Measurements from ENCODE around the gene CFAP141. TPM values are rescaled to one million over a fixed set of nuclear protein-coding genes. Genes with fewer than 3 reads are reported as not detected.
"Not testable (repeated sequence)": the region's sequence is repeated elsewhere in the genome, so short reads cannot be mapped to it uniquely, and the experiment has no call there.

Gene CFAP141
- total RNA-seq (not detected), polyA plus RNA-seq (not detected)
- long read RNA-seq, donor 1 = 0 reads
- long read RNA-seq, donor 2 = 0 reads
- long read RNA-seq, donor 3 = 0 reads
- long read RNA-seq, donor 4 = 0 reads
- long read RNA-seq, donor 5 = 0 reads
- long read RNA-seq, donor 6 = 0 reads
- long read RNA-seq, donor 7 = 0 reads
- long read RNA-seq, donor 8 = 0 reads
- long read RNA-seq, donor 9 = 0 reads
- long read RNA-seq, donor 10 = 0 reads

DNA sequence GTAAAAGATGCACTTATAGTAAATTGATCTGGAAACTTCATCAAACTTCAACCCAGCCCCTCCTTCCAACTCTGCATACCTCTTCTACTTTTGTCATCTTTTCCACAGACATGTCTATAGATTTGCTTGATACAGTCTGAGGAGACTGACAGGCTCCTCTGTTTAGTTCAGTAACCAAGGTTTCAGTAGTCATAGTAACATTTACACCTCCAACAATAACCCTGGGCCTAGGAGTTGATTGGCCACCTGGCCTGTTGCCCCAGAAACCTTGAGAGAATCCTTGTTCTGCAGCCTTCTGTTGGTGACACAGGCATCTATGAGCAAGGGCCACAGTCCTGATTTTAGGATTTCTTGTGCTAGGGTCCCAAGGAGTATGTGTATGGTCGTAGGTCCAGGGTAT, at the start of gene CFAP141:
TSS of gene CFAP141 (minus strand) at position 138 of the 400 bp plus-strand sequence. CDS start at position 112, 26 bp downstream.
- WGBS = 97% methylated on average over 1 of the region's 1 CpG
- H3K27ac ChIP-seq (ENCODE audit: low read depth in 1 of 2, low read length in 1 of 2) = no peak within 1 kb of the TSS
- DNase-seq (ENCODE audit: low read depth in 6 of 9, low spot score in 9 of 9) = no peak

DNA sequence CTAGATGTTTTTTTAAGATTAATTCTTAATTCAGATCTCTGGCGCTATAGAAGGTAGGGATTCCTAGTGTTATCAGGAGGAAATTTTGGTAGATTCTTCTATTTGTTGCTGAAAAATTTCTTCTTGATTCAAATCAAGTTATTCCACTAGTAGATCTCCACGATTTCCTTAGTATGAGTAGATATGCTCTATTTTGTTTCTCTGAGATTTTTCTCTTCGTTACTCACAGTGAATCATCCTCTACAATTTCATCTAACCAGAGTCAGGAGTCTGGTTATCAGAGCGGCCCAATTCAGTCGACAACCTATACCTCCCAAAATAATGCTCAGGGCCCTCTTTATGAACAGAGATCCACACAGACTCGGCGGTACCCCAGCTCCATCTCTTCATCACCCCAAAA, 47.5 kb upstream of the CFAP141 start:
- Histone ChIP-seq H3K27me3 (ENCODE audit: control insufficient read depth in 2 of 2, insufficient read depth in 1 of 2, low read length in 1 of 2) (no peaks in the 10 kb centered on the region), H3K4me1 (ENCODE audit: control insufficient read depth in 2 of 2, insufficient read depth in 2 of 2, low read length in 2 of 2) (no peaks in the 10 kb centered on the region), H3K4me3 (ENCODE audit: low read length in 2 of 2) (no peak overlapping the region), H3K9me3 (ENCODE audit: control insufficient read depth in 2 of 2, insufficient read depth in 1 of 2, low read length in 1 of 2) (no peaks in the 10 kb centered on the region), H3K36me3 (ENCODE audit: control insufficient read depth in 2 of 2, insufficient read depth in 2 of 2, low read length in 1 of 2) (peaks cover 92 to 96% of the 10 kb centered on the region in 2 donors), H3K27ac (ENCODE audit: low read depth in 1 of 2, low read length in 1 of 2) (no peak overlapping the region)
- WGBS = 98% methylated on average over 7 of the region's 7 CpGs
- DNase-seq (ENCODE audit: low read depth in 6 of 9, low spot score in 9 of 9) = no peak

More for the DNA sequence above, at the start of gene CFAP141:
- H3K9me3 ChIP-seq (ENCODE audit: control insufficient read depth in 2 of 2, insufficient read depth in 1 of 2, low read length in 1 of 2) = no peaks in the 10 kb centered on the region
- no peak within 1 kb of the TSS for H3K4me3 ChIP-seq (ENCODE audit: low read length in 2 of 2)
- H3K27me3 ChIP-seq (ENCODE audit: control insufficient read depth in 2 of 2, insufficient read depth in 1 of 2, low read length in 1 of 2) = no peaks in the 10 kb centered on the region
- H3K4me1 ChIP-seq (ENCODE audit: control insufficient read depth in 2 of 2, insufficient read depth in 2 of 2, low read length in 2 of 2) = no peaks in the 10 kb centered on the region
- H3K36me3 ChIP-seq (ENCODE audit: control insufficient read depth in 2 of 2, insufficient read depth in 2 of 2, low read length in 1 of 2) = peaks cover 38 to 49% of the 10 kb centered on the region in 2 donors

DNA sequence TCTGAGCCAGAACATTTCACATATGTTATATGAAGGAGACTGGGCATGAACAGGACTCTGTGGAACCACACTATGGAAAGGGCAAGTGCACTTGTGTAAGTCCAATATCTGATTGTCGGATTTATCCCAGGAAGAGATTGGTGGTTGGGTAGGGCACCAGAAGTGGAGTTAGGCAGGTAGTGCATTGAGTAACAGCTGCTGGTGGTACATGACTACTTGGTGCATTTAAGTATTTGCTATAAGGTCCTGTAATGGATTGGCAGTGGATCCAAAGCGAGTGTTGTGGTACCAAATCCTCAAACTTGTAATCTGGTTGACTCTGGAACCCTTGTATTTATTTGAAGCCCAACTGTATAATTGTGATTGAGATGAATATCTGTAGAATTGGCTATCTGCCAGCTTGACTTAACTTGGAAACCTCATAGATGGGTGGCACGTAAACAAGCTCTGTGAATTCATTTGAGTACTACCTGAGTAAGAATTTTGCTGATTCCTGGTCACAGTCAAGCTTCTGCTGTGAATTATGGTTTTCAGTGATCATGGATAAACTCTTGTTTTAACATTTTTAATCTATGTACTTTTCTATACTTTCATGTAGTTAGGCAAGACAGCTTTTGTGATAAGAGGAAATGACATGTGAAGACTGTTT, 35.7 kb upstream of the CFAP141 start:
- H3K9me3 ChIP-seq (ENCODE audit: control insufficient read depth in 2 of 2, insufficient read depth in 1 of 2, low read length in 1 of 2) = no peaks in the 10 kb centered on the region
- DNase-seq (ENCODE audit: low read depth in 6 of 9, low spot score in 9 of 9) = no peak
- H3K4me3 ChIP-seq (ENCODE audit: low read length in 2 of 2) = no peak overlapping the region
- WGBS = 96% methylated on average over 3 of the region's 3 CpGs
- no peak overlapping the region for H3K27ac ChIP-seq (ENCODE audit: low read depth in 1 of 2, low read length in 1 of 2)
- H3K36me3 ChIP-seq (ENCODE audit: control insufficient read depth in 2 of 2, insufficient read depth in 2 of 2, low read length in 1 of 2) = peaks cover 48 to 94% of the 10 kb centered on the region in 2 donors
- no peaks in the 10 kb centered on the region for H3K4me1 ChIP-seq (ENCODE audit: control insufficient read depth in 2 of 2, insufficient read depth in 2 of 2, low read length in 2 of 2)
- H3K27me3 ChIP-seq (ENCODE audit: control insufficient read depth in 2 of 2, insufficient read depth in 1 of 2, low read length in 1 of 2) = no peaks in the 10 kb centered on the region

DNA sequence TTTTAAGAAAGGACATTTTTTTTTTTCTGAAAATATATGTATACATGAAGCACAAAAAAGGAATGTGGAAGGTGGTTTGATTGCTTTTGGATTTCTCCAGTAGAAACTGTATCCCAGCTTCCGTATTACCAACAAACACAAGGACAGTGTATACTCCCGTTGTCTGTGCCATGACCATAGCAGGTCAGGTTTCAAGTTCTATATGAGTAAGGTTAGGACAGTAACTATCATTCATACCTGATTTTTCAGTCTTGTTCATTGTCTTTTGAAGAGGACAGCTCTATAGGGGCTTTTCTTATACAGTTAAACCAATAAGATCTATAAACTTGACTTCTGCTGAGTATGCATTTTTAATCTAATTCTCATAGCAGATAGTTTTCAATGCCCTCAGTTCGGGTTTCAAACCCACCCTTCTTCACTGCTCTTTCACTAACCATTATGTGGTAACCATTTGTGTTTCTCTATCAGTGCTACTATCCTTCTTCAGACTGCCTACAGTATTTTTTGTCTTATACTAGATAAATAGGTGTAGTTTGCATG, 34.2 kb upstream of the CFAP141 start:
- Histone ChIP-seq H3K27me3 (ENCODE audit: control insufficient read depth in 2 of 2, insufficient read depth in 1 of 2, low read length in 1 of 2) (no peaks in the 10 kb centered on the region), H3K27ac (ENCODE audit: low read depth in 1 of 2, low read length in 1 of 2) (no peak overlapping the region), H3K4me1 (ENCODE audit: control insufficient read depth in 2 of 2, insufficient read depth in 2 of 2, low read length in 2 of 2) (no peaks in the 10 kb centered on the region), H3K4me3 (ENCODE audit: low read length in 2 of 2) (no peak overlapping the region), H3K36me3 (ENCODE audit: control insufficient read depth in 2 of 2, insufficient read depth in 2 of 2, low read length in 1 of 2) (peaks cover 46 to 94% of the 10 kb centered on the region in 2 donors), H3K9me3 (ENCODE audit: control insufficient read depth in 2 of 2, insufficient read depth in 1 of 2, low read length in 1 of 2) (no peaks in the 10 kb centered on the region)
- DNase-seq (ENCODE audit: low read depth in 6 of 9, low spot score in 9 of 9) = no peak
- 91% methylated on average over 3 of the region's 3 CpGs for WGBS

DNA sequence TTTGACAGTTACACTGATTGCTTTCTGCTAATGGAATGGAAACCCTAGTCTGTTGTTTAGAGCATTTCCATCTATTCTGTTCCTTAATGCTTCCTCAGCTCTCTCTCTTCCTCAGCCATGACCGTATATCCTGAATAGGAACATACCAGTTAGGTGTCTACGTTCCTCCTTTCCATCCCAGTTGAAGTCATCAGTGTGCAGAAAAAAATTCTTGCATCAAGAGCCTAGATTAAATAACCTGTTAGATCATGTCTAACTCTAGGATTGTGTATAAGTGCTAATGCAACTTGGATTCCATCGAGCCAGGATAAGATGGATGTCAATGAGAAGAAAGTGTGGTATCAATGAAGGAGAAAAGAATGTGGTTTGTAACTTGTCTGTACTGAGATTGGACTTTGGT, 33.4 kb upstream of the CFAP141 start:
- no peak overlapping the region for H3K4me3 ChIP-seq (ENCODE audit: low read length in 2 of 2)
- no peaks in the 10 kb centered on the region for H3K4me1 ChIP-seq (ENCODE audit: control insufficient read depth in 2 of 2, insufficient read depth in 2 of 2, low read length in 2 of 2)
- H3K36me3 ChIP-seq (ENCODE audit: control insufficient read depth in 2 of 2, insufficient read depth in 2 of 2, low read length in 1 of 2) = peaks cover 46 to 94% of the 10 kb centered on the region in 2 donors
- no peak for DNase-seq (ENCODE audit: low read depth in 6 of 9, low spot score in 9 of 9)
- no peak overlapping the region for H3K27ac ChIP-seq (ENCODE audit: low read depth in 1 of 2, low read length in 1 of 2)
- H3K27me3 ChIP-seq (ENCODE audit: control insufficient read depth in 2 of 2, insufficient read depth in 1 of 2, low read length in 1 of 2) = no peaks in the 10 kb centered on the region
- H3K9me3 ChIP-seq (ENCODE audit: control insufficient read depth in 2 of 2, insufficient read depth in 1 of 2, low read length in 1 of 2) = no peaks in the 10 kb centered on the region
- WGBS = 93% methylated on average over 3 of the region's 3 CpGs

DNA sequence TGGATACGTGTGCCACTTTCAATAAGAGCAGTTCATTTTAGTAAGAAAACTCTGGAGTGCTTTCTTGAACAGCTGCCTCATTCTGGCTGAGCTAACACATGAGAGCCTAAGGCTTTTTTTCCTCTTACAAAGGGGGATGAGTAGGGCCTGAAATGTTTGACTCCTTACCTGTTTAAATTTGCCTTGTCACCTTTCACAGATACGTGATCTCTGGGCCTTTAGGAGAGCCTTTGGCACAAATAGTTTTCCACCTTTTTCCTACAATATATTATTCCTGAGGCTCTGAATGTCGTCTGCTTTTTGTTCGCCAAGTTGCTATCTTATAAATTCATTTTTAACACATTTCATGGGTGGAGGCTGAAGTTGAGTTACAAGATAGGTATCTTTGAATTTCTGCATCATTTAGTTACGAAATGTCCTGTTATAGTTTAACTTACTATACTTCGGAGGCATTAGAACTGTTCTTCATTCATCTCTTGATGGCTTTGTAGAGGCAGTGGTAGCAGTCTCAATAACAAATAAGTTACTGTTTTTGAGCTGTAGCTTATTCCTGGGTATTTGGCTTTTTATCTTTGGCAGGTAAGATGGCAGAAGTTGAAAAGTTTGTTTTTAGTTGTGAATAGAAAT, 31.9 kb upstream of the CFAP141 start:
- Histone ChIP-seq H3K9me3 (ENCODE audit: control insufficient read depth in 2 of 2, insufficient read depth in 1 of 2, low read length in 1 of 2) (no peaks in the 10 kb centered on the region), H3K27ac (ENCODE audit: low read depth in 1 of 2, low read length in 1 of 2) (no peak overlapping the region), H3K36me3 (ENCODE audit: control insufficient read depth in 2 of 2, insufficient read depth in 2 of 2, low read length in 1 of 2) (peaks cover 38 to 89% of the 10 kb centered on the region in 2 donors), H3K4me1 (ENCODE audit: control insufficient read depth in 2 of 2, insufficient read depth in 2 of 2, low read length in 2 of 2) (no peaks in the 10 kb centered on the region), H3K27me3 (ENCODE audit: control insufficient read depth in 2 of 2, insufficient read depth in 1 of 2, low read length in 1 of 2) (no peaks in the 10 kb centered on the region), H3K4me3 (ENCODE audit: low read length in 2 of 2) (no peak overlapping the region)
- 98% methylated on average over 6 of the region's 6 CpGs for WGBS
- no peak for DNase-seq (ENCODE audit: low read depth in 6 of 9, low spot score in 9 of 9)

DNA sequence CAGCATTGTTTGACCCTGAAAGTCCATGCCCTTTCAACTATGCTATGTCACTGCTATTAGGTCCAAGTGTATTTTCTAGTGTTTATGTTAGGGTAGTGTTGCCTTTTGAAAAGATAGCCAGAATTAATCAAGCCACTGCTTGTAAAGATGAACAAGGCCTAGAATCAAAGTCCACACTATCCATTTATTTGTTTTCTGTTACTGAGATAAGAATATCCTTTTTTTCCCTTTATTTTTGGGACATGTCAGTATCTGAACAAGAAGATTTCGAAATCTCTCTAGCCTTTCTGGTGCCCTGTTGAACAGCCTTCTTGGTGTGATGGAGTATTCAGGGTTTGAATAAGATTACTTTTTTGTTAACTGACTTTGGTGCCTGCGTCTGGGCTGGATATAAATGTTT, 31.3 kb upstream of the CFAP141 start:
- no peak for DNase-seq (ENCODE audit: low read depth in 6 of 9, low spot score in 9 of 9)
- no peaks in the 10 kb centered on the region for H3K9me3 ChIP-seq (ENCODE audit: control insufficient read depth in 2 of 2, insufficient read depth in 1 of 2, low read length in 1 of 2)
- WGBS = 98% methylated on average over 2 of the region's 2 CpGs
- no peaks in the 10 kb centered on the region for H3K4me1 ChIP-seq (ENCODE audit: control insufficient read depth in 2 of 2, insufficient read depth in 2 of 2, low read length in 2 of 2)
- no peak overlapping the region for H3K4me3 ChIP-seq (ENCODE audit: low read length in 2 of 2)
- H3K27ac ChIP-seq (ENCODE audit: low read depth in 1 of 2, low read length in 1 of 2) = no peak overlapping the region
- H3K36me3 ChIP-seq (ENCODE audit: control insufficient read depth in 2 of 2, insufficient read depth in 2 of 2, low read length in 1 of 2) = peaks cover 36 to 88% of the 10 kb centered on the region in 2 donors
- no peaks in the 10 kb centered on the region for H3K27me3 ChIP-seq (ENCODE audit: control insufficient read depth in 2 of 2, insufficient read depth in 1 of 2, low read length in 1 of 2)

DNA sequence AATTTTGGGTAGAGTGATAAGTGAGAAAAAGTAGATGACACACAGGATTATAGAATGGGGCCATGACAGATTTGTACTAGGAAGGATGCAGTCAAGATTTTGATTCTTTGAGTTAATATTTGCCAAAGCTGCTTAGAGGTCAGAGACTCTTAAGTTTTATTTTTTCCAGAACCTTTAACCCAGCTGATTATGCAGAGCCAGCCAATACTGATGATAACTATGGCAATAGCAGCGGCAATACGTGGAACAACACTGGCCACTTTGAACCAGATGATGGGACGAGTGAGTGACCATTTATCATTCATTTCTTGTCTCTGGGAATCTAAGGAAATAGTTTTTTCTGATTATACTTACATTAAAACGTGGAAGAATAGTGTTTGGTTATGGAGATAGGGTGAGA, 30.7 kb upstream of the CFAP141 start:
- 97% methylated on average over 4 of the region's 4 CpGs for whole genome bisulfite sequencing
- Histone ChIP-seq H3K27ac (ENCODE audit: low read depth in 1 of 2, low read length in 1 of 2) (no peak overlapping the region), H3K4me3 (ENCODE audit: low read length in 2 of 2) (no peak overlapping the region), H3K4me1 (ENCODE audit: control insufficient read depth in 2 of 2, insufficient read depth in 2 of 2, low read length in 2 of 2) (no peaks in the 10 kb centered on the region), H3K36me3 (ENCODE audit: control insufficient read depth in 2 of 2, insufficient read depth in 2 of 2, low read length in 1 of 2) (peaks cover 34 to 88% of the 10 kb centered on the region in 2 donors), H3K27me3 (ENCODE audit: control insufficient read depth in 2 of 2, insufficient read depth in 1 of 2, low read length in 1 of 2) (no peaks in the 10 kb centered on the region), H3K9me3 (ENCODE audit: control insufficient read depth in 2 of 2, insufficient read depth in 1 of 2, low read length in 1 of 2) (no peaks in the 10 kb centered on the region)
- no peak for DNase-seq (ENCODE audit: low read depth in 6 of 9, low spot score in 9 of 9)

DNA sequence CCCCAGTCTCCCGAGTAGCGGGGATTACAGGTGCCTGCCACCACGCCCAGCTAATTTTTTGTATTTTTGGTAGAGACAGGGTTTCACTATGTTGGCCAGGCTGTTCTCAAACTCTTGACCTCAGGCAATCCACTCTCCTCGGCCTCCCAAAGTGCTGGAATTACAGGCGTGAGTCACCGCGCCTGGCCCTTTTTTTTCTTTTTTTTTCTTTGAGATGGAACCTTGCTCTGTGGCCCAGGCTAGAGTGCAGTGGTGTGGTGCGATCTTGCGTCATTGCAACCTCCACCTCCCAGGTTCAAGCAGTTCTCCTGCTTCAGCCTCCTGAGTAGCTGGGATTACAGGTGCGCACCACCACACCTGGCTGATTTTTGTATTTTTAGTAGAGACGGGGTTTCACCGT, 27.0 kb upstream of the CFAP141 start:
- not testable (repeated sequence) for H3K4me1 ChIP-seq (ENCODE audit: control insufficient read depth in 2 of 2, insufficient read depth in 2 of 2, low read length in 2 of 2); H3K4me3 ChIP-seq (ENCODE audit: low read length in 2 of 2); H3K27ac ChIP-seq (ENCODE audit: low read depth in 1 of 2, low read length in 1 of 2); H3K27me3 ChIP-seq (ENCODE audit: control insufficient read depth in 2 of 2, insufficient read depth in 1 of 2, low read length in 1 of 2); DNase-seq (ENCODE audit: low read depth in 6 of 9, low spot score in 9 of 9); H3K9me3 ChIP-seq (ENCODE audit: control insufficient read depth in 2 of 2, insufficient read depth in 1 of 2, low read length in 1 of 2)
- H3K36me3 ChIP-seq (ENCODE audit: control insufficient read depth in 2 of 2, insufficient read depth in 2 of 2, low read length in 1 of 2) = peaks cover 48 to 91% of the 10 kb centered on the region in 2 donors
- WGBS = 97% methylated on average over 12 of the region's 12 CpGs

Measured in thymus (tissue), 14 donors.